GM21515 (cell line): Measurements from ENCODE around the gene CERCAM.
A peak's percentile ranks its signal among the peaks of the same experiment; 100 is the strongest.

Source experiments
- ATAC-seq: cut with Tn5 transposase; IDR thresholded peaks from one replicate; pipeline ENCODE4 v1.9.1; 2021; ENCODE audit not compliant: unreplicated experiment

The CERCAM gene

DNA sequence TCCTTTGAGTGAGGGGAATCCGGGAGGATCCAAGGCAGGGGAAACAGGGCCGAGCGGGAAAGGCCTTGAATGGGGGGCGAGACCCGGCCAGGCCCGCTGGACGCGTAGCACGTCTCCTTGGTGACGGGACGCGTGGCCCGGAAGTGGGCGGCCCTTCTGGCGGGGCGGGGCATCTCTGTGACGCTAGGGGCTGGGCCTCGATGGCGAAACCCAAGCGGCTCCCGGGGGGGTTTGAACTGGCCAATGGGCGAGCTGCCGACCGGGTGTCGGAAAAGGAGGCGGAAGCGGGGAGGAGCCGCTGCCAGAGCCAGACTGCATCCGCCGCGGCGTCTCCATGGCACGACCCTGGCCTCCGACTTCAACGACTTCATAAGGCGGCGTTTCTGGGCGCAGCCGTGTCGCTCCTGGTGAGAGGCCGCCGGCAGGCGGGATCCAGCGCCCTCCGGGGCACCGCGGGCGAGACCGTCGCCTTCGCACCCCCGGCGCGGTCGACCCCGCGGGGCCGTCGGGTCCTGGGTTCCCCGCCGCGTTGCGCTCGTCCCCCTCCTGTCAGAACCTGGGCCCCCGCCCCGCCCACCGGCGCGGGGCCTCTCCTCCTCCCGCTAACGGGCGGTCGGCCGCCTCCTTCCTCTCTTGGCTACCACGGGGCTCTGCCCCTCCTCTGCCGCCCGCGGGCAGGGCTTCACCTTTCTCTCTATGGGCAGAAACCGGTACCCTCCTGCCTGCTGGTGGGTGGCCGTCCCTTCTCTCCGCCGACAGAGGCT lies 35.4 kb downstream of the CERCAM start, which contains the start of gene ODF2:
Gene ODF2, plus strand, starts transcription at position 158 of the 764 bp plus-strand sequence. Its CDS starts 86 bp downstream, at position 244.
- peak; percentile 86 for ATAC-seq

DNA sequence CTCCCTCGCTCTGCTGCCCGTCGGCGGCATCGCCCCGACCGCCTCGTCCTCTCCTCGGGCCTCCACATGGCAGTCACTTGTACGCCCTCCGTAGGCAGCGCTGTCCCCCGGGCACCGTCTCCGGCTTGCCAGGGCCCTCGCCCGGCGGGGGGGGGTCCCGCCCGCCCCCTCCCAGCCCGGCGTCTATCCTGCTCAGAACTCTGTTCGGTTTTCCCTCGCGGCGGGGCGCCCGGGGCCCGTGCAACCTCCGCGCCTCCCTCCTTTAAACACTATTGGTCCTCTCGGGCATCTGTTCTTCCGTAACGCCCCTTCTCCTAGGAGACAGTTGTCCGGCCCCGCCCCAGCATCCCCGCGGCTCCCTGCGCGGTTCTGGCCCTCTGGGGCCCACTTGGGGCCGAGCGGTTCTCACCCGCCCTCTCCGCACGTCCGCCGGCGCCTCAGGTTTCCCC lies 36.0 kb downstream of the CERCAM start:
- ATAC-seq, result peak; percentile 59

DNA sequence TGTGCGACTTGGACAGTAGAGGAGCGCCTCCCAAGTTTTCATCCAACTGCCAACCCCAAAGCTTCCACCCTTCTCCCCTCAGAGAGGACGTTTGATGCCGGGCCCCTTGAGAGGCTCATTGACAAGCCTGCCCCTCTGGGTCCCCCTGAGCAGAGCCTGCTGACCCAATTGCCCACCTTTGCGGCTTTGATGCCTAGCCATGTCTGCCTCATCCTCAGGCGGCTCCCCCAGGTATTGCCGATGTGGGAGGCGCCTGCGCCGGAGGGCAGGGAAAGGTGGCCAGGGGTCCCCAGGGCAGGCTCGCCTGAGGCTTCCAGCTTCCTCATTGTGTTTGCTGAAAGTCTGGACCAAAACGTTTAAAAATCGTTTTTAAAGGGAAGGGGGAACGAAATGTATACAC lies 36.5 kb downstream of the CERCAM start:
- ATAC-seq, result no peak

DNA sequence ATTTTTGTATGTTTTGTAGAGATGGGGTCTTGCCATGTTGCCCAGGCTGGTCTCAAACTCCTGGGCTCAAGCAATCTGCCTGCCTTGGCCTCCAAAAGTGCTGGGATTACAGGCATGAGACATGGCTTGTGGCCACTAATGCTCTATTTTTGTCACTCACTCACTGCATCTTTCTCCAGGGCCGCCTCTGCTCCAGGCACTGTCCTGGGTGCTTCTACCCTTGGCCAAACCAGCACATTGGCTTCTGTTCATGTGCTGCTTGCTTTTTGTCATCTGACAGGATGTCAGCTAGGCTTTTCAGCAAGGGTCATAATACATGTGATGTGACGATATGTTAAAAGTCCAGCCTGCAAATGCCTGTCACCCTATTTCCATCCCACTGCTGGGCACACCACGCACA lies 38.4 kb downstream of the CERCAM start:
- no peak for ATAC-seq

DNA sequence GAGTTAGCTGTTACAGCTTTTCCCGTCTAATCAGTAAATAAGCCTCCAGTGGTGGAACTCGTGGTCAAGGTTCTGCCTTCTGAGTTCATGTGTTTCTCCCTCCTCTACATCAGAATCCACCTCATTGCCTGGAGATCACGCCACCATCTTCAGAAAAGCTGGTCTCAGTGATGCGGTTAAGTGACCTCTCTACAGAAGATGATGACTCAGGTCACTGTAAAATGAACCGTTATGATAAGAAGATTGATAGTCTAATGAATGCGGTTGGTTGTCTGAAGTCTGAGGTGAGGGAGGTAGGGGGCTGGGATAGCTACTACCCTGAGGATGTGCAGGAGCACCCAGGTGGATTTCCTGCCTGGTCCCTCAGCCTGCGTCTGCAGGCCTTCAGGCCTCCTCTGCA lies 48.4 kb downstream of the CERCAM start:
- ATAC-seq, result no peak

DNA sequence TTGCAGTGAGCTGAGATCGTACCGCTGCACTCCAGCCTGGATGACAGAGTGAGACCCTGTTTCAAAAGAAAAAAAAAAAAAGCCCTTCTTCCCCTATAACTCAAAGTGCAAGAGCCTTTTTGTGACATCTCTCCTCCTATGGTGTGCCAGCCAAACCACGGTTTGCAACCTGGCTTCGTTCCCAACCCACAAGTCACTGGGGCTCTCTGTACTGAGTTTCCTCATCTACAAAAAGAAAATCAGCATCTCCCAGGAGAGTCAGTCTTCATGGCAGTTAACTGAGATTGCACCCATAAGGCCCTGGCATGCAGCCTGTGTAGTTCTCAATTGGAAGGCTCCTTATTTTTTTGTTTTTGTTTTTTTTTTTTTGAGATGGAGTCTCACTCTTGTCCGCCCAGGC lies 49.9 kb downstream of the CERCAM start:
- no peak for ATAC-seq

DNA sequence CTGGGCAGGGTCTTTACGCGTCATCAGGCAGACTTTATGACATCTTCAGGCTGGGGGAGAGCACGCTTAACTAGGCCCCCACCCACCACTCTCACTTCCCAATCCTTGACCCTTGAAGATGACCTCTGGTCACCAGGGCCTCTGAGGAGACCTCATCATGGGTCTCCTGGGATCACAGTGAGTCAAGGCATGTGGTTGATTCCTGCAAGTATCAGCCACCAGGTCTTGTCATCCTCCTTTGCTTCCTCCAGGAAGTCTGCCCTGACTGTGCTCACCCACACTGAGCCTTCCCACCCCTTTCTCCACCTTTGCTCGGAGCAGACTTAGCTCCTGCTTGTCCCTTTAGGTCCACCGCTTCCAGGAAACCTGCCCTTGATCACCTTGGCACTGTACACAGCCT lies 52.4 kb downstream of the CERCAM start:
- no peak for ATAC-seq

DNA sequence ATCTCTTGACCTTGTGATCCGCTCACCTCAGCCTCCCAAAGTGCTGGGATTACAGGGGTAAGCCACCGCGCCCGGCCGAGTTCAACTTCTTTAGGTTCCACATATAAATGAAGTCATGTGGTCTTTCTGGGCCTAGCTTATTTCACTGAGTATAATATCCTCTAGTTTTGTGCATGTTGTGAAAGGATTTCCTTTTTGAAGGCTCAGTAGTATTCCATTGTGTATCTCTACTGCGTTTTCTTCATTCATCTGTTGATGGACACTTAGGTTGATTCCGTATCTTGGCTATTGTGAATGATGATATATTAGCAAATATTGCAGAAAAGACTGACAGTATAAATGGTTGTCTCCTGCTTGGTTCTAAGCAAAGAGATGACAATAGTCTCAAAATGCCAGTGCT lies 55.2 kb downstream of the CERCAM start:
- no peak for ATAC-seq

DNA sequence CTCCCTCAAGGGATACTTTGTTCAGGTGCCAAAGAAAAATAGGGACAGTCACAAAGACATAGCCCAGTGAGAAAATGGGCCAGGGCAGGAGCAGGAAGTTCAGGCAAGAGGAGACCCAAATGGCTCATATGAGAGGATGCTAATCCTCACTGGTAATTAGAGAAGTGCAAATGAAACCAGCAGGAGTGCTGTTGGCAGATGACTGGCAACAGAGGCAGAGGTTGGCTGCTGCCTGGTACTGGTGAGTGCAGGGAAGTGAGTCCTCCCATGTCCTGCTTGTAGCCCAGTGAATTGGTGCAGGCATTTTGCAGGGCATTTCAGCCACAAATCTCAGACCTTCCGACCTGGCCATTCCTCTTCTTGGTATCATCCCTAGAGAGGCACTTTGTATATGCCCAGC lies 58.6 kb downstream of the CERCAM start:
- no peak for ATAC-seq

DNA sequence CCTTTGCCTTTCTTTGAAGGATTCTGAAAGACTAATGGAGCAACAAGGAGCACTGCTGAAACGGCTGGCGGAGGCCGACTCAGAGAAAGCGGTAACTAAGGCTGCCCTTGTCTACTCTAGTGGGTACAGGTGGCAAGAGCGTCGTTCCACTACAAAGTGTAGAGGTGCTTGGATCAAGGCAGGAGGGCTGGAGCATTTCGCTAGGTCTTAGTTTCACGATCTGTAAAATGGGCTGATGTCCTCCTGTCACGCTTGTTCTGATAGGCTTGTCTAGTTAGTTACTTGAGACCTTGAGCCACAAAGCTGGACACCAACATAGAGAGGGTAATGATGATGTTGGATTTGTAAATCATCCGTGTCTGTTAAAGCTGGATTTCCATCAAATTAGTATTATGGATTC lies 60.9 kb downstream of the CERCAM start:
- no peak for ATAC-seq

DNA sequence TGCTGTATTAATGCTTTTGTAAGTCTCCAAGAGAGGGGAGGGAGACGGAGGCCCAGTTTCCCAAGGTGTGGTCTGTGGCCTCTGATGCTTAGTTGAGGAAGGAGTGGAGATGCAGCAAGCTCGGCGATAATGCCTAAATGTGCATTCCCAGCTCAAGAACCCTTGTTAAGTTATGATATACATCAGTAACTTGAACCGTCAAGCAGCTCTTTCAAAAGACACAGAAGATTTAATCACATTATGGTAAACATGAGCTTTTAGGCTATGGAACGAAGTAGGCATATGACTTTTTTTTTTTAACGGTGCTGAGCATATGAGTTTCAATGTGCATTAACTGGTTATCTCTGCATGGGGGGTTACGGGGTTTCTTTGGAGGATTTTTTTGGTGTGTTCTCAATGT lies 61.5 kb downstream of the CERCAM start:
- no peak for ATAC-seq

DNA sequence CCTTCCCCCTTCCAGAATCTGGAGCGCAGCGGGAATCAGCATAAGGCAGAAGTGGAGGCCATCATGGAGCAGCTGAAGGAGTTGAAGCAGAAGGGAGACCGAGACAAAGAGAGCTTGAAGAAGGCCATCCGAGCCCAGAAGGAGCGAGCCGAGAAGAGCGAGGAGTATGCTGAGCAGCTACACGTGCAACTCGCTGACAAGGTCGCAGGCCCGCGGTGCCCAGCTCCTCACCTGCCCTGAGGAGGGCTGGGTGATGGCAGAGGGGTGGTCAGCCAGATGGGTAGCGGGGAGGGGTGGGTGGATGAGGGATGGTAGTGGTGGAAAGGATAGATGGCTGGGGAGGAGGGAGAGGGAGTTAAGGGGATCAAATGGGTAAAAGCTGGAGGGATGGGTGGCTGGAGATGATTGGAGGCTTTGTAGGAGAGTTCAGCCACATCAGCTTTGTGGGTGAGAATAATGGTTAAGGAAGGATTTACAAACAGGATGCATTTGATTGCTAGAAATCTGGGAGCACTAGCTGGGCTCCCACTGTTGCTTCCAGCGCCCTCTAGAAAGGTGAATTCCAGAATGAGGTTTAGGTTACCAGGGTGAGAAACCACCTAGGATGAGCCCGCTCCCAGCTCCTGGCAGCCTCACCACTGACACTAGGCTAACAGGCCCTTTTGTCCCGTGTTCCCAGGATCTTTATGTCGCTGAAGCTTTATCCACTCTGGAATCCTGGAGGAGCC lies 64.2 kb downstream of the CERCAM start:
- no peak for ATAC-seq

DNA sequence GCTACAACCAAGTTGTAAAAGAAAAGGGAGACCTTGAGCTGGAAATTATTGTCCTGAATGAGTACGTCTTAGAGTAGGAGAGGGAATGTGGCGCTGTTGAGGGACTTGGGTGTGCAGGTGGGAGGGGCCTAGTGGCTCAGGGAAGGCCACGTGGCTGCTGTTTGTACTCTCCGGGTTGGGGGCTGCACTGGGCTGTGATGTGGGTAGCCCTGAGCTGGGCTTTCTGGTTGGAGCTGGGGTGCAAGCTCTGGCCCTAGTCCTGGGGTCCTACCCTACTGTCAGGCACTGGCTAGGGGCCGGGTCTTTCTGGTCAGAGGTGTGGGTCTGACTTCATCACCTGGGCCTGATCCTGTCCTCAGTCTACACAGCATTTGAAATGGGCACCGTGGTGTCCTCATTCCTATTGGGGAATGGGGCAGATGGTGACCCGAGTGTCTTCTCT lies 64.8 kb downstream of the CERCAM start:
- no peak for ATAC-seq

DNA sequence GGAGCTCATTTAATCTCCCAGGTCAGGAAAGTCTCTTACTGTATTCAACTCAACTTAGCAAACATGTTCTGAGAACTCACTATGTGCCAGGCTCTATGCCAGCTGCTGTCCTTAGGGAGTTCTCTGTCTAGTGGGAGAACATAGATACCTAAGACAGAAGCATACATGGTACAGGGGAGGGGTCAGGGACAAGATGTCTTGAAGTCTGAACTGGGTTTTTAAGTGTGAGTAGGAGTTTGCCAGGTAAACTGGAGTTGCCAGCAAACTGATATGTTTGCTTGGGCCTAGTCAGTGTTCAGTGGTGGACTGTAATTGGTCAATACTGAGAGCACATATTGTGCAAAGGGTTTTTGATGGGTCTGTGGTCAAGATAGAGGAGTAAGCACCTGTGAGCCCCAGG lies 65.5 kb downstream of the CERCAM start:
- no peak for ATAC-seq
